ENCODE data around the gene C6orf89. TPM values are rescaled to one million over a fixed set of nuclear protein-coding genes. Genes with fewer than 3 reads are reported as not detected.

The C6orf89 gene
- total RNA-seq, 1 experiment from 2014 or later: 13.2 TPM

DNA sequence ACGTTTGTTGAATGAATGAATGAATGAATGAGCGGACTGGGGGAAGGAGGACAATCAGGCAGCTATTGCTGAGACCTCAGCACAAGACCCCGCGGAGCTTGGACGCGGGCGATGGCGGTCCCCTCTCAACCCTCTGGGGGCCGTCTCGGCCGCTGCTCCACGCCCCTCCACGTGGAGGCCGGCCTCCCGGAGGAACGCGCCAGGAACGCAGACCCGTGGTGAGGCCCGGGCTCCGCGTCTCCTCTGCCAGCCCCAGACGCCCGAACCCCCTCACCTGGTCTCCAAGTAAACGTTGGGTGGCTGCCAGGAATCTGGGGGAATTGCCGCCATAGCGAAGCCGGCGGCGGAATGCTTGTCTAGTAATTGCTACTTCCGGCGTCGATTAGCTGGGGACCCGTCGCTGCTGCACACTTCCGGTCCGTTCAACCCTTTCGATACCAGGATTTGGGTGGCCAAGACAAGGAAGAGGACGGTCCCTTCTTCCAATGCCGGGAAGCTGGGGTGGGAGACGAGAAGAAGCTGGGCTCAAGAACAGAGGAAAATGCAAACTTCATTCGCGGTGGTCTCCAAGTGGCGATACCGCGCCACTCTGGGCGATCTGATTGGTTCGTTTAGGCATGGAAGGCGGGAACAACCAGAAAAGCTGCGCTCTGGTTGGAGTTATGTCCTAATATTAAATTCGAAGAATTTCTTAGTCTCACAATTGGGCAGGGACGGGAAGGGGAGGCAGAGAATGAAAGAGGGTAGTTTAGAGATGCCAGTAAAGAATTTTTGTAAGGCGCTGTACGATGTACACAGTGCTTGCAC lies 11.1 kb upstream of the C6orf89 start, which contains the start of gene PPIL1 (continued):
- no peak for TF ChIP-seq CTCF (IDR thresholded peaks at IDR 0.05)
- TF ChIP-seq OVOL2 (CRISPR knock-in tag; IDR thresholded peaks at IDR 0.05; ENCODE audit: borderline replicate concordance): no peak
- TF ChIP-seq ARID4B (CRISPR knock-in tag; IDR thresholded peaks at IDR 0.05; ENCODE audit: borderline replicate concordance): peak; percentile 77; the same call in 1 of the 2 replicates
- TF ChIP-seq ETV6 (CRISPR knock-in tag; IDR thresholded peaks at IDR 0.05): peak; percentile 51; the same call in 1 of the 2 replicates
- TF ChIP-seq ZNF138 (CRISPR knock-in tag; conservative IDR thresholded peaks at IDR 0.05): no peak
- TF ChIP-seq ZBTB43 (CRISPR knock-in tag; IDR thresholded peaks at IDR 0.05): no peak
- no peak for TF ChIP-seq GTF2I (CRISPR knock-in tag; conservative IDR thresholded peaks at IDR 0.05)
- TF ChIP-seq, protein P1, sequence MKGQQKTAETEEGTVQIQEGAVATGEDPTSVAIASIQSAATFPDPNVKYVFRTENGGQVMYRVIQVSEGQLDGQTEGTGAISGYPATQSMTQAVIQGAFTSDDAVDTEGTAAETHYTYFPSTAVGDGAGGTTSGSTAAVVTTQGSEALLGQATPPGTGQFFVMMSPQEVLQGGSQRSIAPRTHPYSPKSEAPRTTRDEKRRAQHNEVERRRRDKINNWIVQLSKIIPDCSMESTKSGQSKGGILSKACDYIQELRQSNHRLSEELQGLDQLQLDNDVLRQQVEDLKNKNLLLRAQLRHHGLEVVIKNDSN (CRISPR knock-in tag; IDR thresholded peaks at IDR 0.05): peak; percentile 62; the same call in 1 of the 2 replicates
- TF ChIP-seq STAT6 (CRISPR knock-in tag; conservative IDR thresholded peaks at IDR 0.05; ENCODE audit: low read depth): no peak
- peak; percentile 93 for TF ChIP-seq MAX (CRISPR knock-in tag; IDR thresholded peaks at IDR 0.05)
- TF ChIP-seq ELF4 (CRISPR knock-in tag; IDR thresholded peaks at IDR 0.05; ENCODE audit: low read depth): no peak
- 0 out of 2 replicates have a peak, but pooled peaks have one; percentile 42 for TF ChIP-seq FOXK1 (CRISPR knock-in tag; IDR thresholded peaks at IDR 0.05)
- TF ChIP-seq SOX15 (CRISPR knock-in tag; IDR thresholded peaks at IDR 0.05): no peak
- 0 out of 2 replicates have a peak, but pooled peaks have one; percentile 33 for TF ChIP-seq ZNF416 (CRISPR knock-in tag; IDR thresholded peaks at IDR 0.05)
- TF ChIP-seq ZNF423 (CRISPR knock-in tag; IDR thresholded peaks at IDR 0.05): no peak
- TF ChIP-seq E2F4 (CRISPR knock-in tag; IDR thresholded peaks at IDR 0.05; ENCODE audit: borderline replicate concordance, low read depth): no peak
- TF ChIP-seq SMAD4 (CRISPR knock-in tag; IDR thresholded peaks at IDR 0.05): 0 out of 2 replicates have a peak, but pooled peaks have one; percentile 44
- TF ChIP-seq, protein P2, sequence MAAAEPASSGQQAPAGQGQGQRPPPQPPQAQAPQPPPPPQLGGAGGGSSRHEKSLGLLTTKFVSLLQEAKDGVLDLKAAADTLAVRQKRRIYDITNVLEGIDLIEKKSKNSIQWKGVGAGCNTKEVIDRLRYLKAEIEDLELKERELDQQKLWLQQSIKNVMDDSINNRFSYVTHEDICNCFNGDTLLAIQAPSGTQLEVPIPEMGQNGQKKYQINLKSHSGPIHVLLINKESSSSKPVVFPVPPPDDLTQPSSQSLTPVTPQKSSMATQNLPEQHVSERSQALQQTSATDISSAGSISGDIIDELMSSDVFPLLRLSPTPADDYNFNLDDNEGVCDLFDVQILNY (CRISPR knock-in tag; IDR thresholded peaks at IDR 0.05): 0 out of 2 replicates have a peak, but pooled peaks have one; percentile 56
- TF ChIP-seq PRRX2 (CRISPR knock-in tag; IDR thresholded peaks at IDR 0.05): no peak
- TF ChIP-seq, protein P3, sequence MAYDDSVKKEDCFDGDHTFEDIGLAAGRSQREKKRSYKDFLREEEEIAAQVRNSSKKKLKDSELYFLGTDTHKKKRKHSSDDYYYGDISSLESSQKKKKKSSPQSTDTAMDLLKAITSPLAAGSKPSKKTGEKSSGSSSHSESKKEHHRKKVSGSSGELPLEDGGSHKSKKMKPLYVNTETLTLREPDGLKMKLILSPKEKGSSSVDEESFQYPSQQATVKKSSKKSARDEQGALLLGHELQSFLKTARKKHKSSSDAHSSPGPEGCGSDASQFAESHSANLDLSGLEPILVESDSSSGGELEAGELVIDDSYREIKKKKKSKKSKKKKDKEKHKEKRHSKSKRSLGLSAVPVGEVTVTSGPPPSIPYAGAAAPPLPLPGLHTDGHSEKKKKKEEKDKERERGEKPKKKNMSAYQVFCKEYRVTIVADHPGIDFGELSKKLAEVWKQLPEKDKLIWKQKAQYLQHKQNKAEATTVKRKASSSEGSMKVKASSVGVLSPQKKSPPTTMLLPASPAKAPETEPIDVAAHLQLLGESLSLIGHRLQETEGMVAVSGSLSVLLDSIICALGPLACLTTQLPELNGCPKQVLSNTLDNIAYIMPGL (CRISPR knock-in tag; IDR thresholded peaks at IDR 0.05): peak; percentile 89
- no peak for TF ChIP-seq RORB (CRISPR knock-in tag; IDR thresholded peaks at IDR 0.05)
- TF ChIP-seq SP1 (CRISPR knock-in tag; conservative IDR thresholded peaks at IDR 0.05): peak; percentile 59; the same call in 1 of the 2 replicates
- TF ChIP-seq SMAD3 (CRISPR knock-in tag; IDR thresholded peaks at IDR 0.05; ENCODE audit: borderline replicate concordance): no peak

Measured in WTC11 (cell line).